ENCODE measurements around the gene GNAS.

Gene GNAS

GRCh38 chr20:58899512-58899911 lies 47.0 kb downstream of the GNAS start:
- Histone ChIP-seq H3K4me3 (ENCODE audit: low read depth, low read length) (no peak overlapping the region), H3K27me3 (replicated peaks) (no peaks in the 10 kb centered on the region), H3K27ac (no peak overlapping the region), H3K36me3 (replicated peaks) (peaks cover 36% of the 10 kb centered on the region)
- DNase-seq, result no peak
- TF ChIP-seq, protein P1, sequence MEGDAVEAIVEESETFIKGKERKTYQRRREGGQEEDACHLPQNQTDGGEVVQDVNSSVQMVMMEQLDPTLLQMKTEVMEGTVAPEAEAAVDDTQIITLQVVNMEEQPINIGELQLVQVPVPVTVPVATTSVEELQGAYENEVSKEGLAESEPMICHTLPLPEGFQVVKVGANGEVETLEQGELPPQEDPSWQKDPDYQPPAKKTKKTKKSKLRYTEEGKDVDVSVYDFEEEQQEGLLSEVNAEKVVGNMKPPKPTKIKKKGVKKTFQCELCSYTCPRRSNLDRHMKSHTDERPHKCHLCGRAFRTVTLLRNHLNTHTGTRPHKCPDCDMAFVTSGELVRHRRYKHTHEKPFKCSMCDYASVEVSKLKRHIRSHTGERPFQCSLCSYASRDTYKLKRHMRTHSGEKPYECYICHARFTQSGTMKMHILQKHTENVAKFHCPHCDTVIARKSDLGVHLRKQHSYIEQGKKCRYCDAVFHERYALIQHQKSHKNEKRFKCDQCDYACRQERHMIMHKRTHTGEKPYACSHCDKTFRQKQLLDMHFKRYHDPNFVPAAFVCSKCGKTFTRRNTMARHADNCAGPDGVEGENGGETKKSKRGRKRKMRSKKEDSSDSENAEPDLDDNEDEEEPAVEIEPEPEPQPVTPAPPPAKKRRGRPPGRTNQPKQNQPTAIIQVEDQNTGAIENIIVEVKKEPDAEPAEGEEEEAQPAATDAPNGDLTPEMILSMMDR (IDR thresholded peaks at IDR 0.05; ENCODE audit: low read depth, low read length, missing control alignments), result no peak
- in situ Hi-C loops (cut with HindIII; ENCODE audit: low pct_ligation_motif_present, low sequenced_read_pairs), result no loop called here

GRCh38 chr20:58900397-58900796 lies 47.9 kb downstream of the GNAS start:
- TF ChIP-seq, protein P1 (IDR thresholded peaks at IDR 0.05; ENCODE audit: low read depth, low read length, missing control alignments), result no peak
- H3K27ac ChIP-seq, result no peak overlapping the region
- in situ Hi-C loops (cut with HindIII; ENCODE audit: low pct_ligation_motif_present, low sequenced_read_pairs), result no loop called here
- H3K36me3 ChIP-seq (replicated peaks), result peaks cover 45% of the 10 kb centered on the region
- no peak overlapping the region for H3K4me3 ChIP-seq (ENCODE audit: low read depth, low read length)
- no peak for DNase-seq
- no peaks in the 10 kb centered on the region for H3K27me3 ChIP-seq (replicated peaks)

- in situ Hi-C loops (cut with HindIII; ENCODE audit: low pct_ligation_motif_present, low sequenced_read_pairs), result no loop called here
- Histone ChIP-seq H3K27me3 (replicated peaks) (no peaks in the 10 kb centered on the region), H3K36me3 (replicated peaks) (peaks cover 58% of the 10 kb centered on the region), H3K27ac (no peak overlapping the region), H3K4me3 (ENCODE audit: low read depth, low read length) (no peak overlapping the region)
- DNase-seq, result no peak
- TF ChIP-seq, protein P1 (IDR thresholded peaks at IDR 0.05; ENCODE audit: low read depth, low read length, missing control alignments), result no peak
Observed at GRCh38 chr20:58901488-58902402, 49.2 kb downstream of the GNAS start.

GRCh38 chr20:58903614-58904013 lies 51.1 kb downstream of the GNAS start:
- H3K27ac ChIP-seq, result no peak overlapping the region
- H3K36me3 ChIP-seq (replicated peaks), result peaks cover 70% of the 10 kb centered on the region
- TF ChIP-seq, protein P1 (IDR thresholded peaks at IDR 0.05; ENCODE audit: low read depth, low read length, missing control alignments), result no peak
- DNase-seq, result no peak
- no peaks in the 10 kb centered on the region for H3K27me3 ChIP-seq (replicated peaks)
- H3K4me3 ChIP-seq (ENCODE audit: low read depth, low read length), result no peak overlapping the region
- in situ Hi-C loops (cut with HindIII; ENCODE audit: low pct_ligation_motif_present, low sequenced_read_pairs), result no loop called here

- no peak for DNase-seq
- TF ChIP-seq, protein P1 (IDR thresholded peaks at IDR 0.05; ENCODE audit: low read depth, low read length, missing control alignments), result no peak
- no peak overlapping the region for H3K27ac ChIP-seq
- no peak overlapping the region for H3K4me3 ChIP-seq (ENCODE audit: low read depth, low read length)
- in situ Hi-C loops (cut with HindIII; ENCODE audit: low pct_ligation_motif_present, low sequenced_read_pairs), result no loop called here
- peaks cover 73% of the 10 kb centered on the region for H3K36me3 ChIP-seq (replicated peaks)
- H3K27me3 ChIP-seq (replicated peaks), result no peaks in the 10 kb centered on the region
Observed at GRCh38 chr20:58905236-58905635, 52.7 kb downstream of the GNAS start.

Measured in brain microvascular endothelial cell (primary cell).